ENCODE data around the gene POR. TPM values are rescaled to one million over a fixed set of nuclear protein-coding genes. Genes with fewer than 3 reads are reported as not detected.

The POR gene
- total and polyA plus RNA-seq, 9 donors, result 30.4 to 42.7 (median 35.2) TPM

GRCh38 chr7:75950111-75950681, 35.2 kb downstream of the POR start:
- Histone ChIP-seq H3K27me3 (ENCODE audit: control insufficient read depth, insufficient read depth, low read length) (no peaks in the 10 kb centered on the region), H3K4me3 (ENCODE audit: low read length) (no peak overlapping the region), H3K27ac (ENCODE audit: low read length) (no peak overlapping the region), H3K36me3 (ENCODE audit: control insufficient read depth, insufficient read depth, low read length) (peaks cover 22% of the 10 kb centered on the region), H3K4me1 (ENCODE audit: control insufficient read depth, insufficient read depth, low read length) (peaks cover 11% of the 10 kb centered on the region), H3K9me3 (replicated peaks; ENCODE audit: control insufficient read depth, low read depth, low read length) (no peaks in the 10 kb centered on the region)
- no peak for DNase-seq
- WGBS (ENCODE audit: insufficient coverage), result 80% methylated on average over 10 of the region's 15 CpGs

- Histone ChIP-seq H3K9me3 (replicated peaks; ENCODE audit: control insufficient read depth, low read depth, low read length) (no peaks in the 10 kb centered on the region), H3K27me3 (ENCODE audit: control insufficient read depth, insufficient read depth, low read length) (no peaks in the 10 kb centered on the region), H3K4me3 (ENCODE audit: low read length) (no peak overlapping the region), H3K36me3 (ENCODE audit: control insufficient read depth, insufficient read depth, low read length) (peaks cover 34% of the 10 kb centered on the region), H3K4me1 (ENCODE audit: control insufficient read depth, insufficient read depth, low read length) (peaks cover 11% of the 10 kb centered on the region), H3K27ac (ENCODE audit: low read length) (no peak overlapping the region)
- 73% methylated on average over 5 of the region's 5 CpGs for whole genome bisulfite sequencing (ENCODE audit: insufficient coverage)
- DNase-seq, result no peak
These were observed 36.6 kb downstream of the POR start for GRCh38 chr7:75951506-75951905.

GRCh38 chr7:75953431-75953830, 38.5 kb downstream of the POR start:
- DNase-seq, result no peak
- Histone ChIP-seq H3K27ac (ENCODE audit: low read length) (no peak overlapping the region), H3K4me3 (ENCODE audit: low read length) (no peak overlapping the region), H3K27me3 (ENCODE audit: control insufficient read depth, insufficient read depth, low read length) (no peaks in the 10 kb centered on the region), H3K4me1 (ENCODE audit: control insufficient read depth, insufficient read depth, low read length) (peaks cover 3% of the 10 kb centered on the region), H3K36me3 (ENCODE audit: control insufficient read depth, insufficient read depth, low read length) (peaks cover 43% of the 10 kb centered on the region), H3K9me3 (replicated peaks; ENCODE audit: control insufficient read depth, low read depth, low read length) (no peaks in the 10 kb centered on the region)
- 79% methylated on average over 5 of the region's 7 CpGs for WGBS (ENCODE audit: insufficient coverage)

GRCh38 chr7:75953931-75954330, 39.0 kb downstream of the POR start:
- WGBS (ENCODE audit: insufficient coverage), result 84% methylated on average over 8 of the region's 11 CpGs
- no peak overlapping the region for H3K27ac ChIP-seq (ENCODE audit: low read length)
- peaks cover 45% of the 10 kb centered on the region for H3K36me3 ChIP-seq (ENCODE audit: control insufficient read depth, insufficient read depth, low read length)

GRCh38 chr7:75955331-75955955, 40.5 kb downstream of the POR start:
- Histone ChIP-seq H3K36me3 (ENCODE audit: control insufficient read depth, insufficient read depth, low read length) (peaks cover 50% of the 10 kb centered on the region), H3K27ac (ENCODE audit: low read length) (no peak overlapping the region), H3K4me1 (ENCODE audit: control insufficient read depth, insufficient read depth, low read length) (peaks cover 3% of the 10 kb centered on the region), H3K4me3 (ENCODE audit: low read length) (no peak overlapping the region), H3K9me3 (replicated peaks; ENCODE audit: control insufficient read depth, low read depth, low read length) (no peaks in the 10 kb centered on the region), H3K27me3 (ENCODE audit: control insufficient read depth, insufficient read depth, low read length) (no peaks in the 10 kb centered on the region)
- DNase-seq, result peak; percentile 72
- 58% methylated on average over 10 of the region's 12 CpGs for WGBS (ENCODE audit: insufficient coverage)

More at GRCh38 chr7:75953931-75954330, 39.0 kb downstream of the POR start:
- no peak for DNase-seq
- Histone ChIP-seq H3K4me1 (ENCODE audit: control insufficient read depth, insufficient read depth, low read length) (peaks cover 3% of the 10 kb centered on the region), H3K27me3 (ENCODE audit: control insufficient read depth, insufficient read depth, low read length) (no peaks in the 10 kb centered on the region), H3K4me3 (ENCODE audit: low read length) (no peak overlapping the region), H3K9me3 (replicated peaks; ENCODE audit: control insufficient read depth, low read depth, low read length) (no peaks in the 10 kb centered on the region)

GRCh38 chr7:75957021-75957736, 42.2 kb downstream of the POR start:
- peaks cover 52% of the 10 kb centered on the region for H3K36me3 ChIP-seq (ENCODE audit: control insufficient read depth, insufficient read depth, low read length)
- no peak overlapping the region for H3K27ac ChIP-seq (ENCODE audit: low read length)
- 89% methylated on average over 5 of the region's 16 CpGs for WGBS (ENCODE audit: insufficient coverage)

GRCh38 chr7:75958802-75959543, 44.0 kb downstream of the POR start:
- no peaks in the 10 kb centered on the region for H3K27me3 ChIP-seq (ENCODE audit: control insufficient read depth, insufficient read depth, low read length)
- DNase-seq, result no peak
- H3K36me3 ChIP-seq (ENCODE audit: control insufficient read depth, insufficient read depth, low read length), result peaks cover 45% of the 10 kb centered on the region
- H3K4me1 ChIP-seq (ENCODE audit: control insufficient read depth, insufficient read depth, low read length), result peaks cover 16% of the 10 kb centered on the region
- 97% methylated on average over 5 of the region's 9 CpGs for WGBS (ENCODE audit: insufficient coverage)
- no peaks in the 10 kb centered on the region for H3K9me3 ChIP-seq (replicated peaks; ENCODE audit: control insufficient read depth, low read depth, low read length)
- H3K27ac ChIP-seq (ENCODE audit: low read length), result no peak overlapping the region
- H3K4me3 ChIP-seq (ENCODE audit: low read length), result no peak overlapping the region

More at GRCh38 chr7:75957021-75957736, 42.2 kb downstream of the POR start:
- no peak for DNase-seq
- Histone ChIP-seq H3K4me1 (ENCODE audit: control insufficient read depth, insufficient read depth, low read length) (peaks cover 4% of the 10 kb centered on the region), H3K4me3 (ENCODE audit: low read length) (no peak overlapping the region), H3K27me3 (ENCODE audit: control insufficient read depth, insufficient read depth, low read length) (no peaks in the 10 kb centered on the region), H3K9me3 (replicated peaks; ENCODE audit: control insufficient read depth, low read depth, low read length) (no peaks in the 10 kb centered on the region)

GRCh38 chr7:75960372-75960771, 45.4 kb downstream of the POR start:
- H3K27me3 ChIP-seq (ENCODE audit: control insufficient read depth, insufficient read depth, low read length), result no peaks in the 10 kb centered on the region
- H3K27ac ChIP-seq (ENCODE audit: low read length), result no peak overlapping the region
- DNase-seq, result no peak
- H3K9me3 ChIP-seq (replicated peaks; ENCODE audit: control insufficient read depth, low read depth, low read length), result no peaks in the 10 kb centered on the region
- no peak overlapping the region for H3K4me3 ChIP-seq (ENCODE audit: low read length)
- H3K4me1 ChIP-seq (ENCODE audit: control insufficient read depth, insufficient read depth, low read length), result peaks cover 20% of the 10 kb centered on the region
- 94% methylated on average over 3 of the region's 6 CpGs for WGBS (ENCODE audit: insufficient coverage)
- peaks cover 34% of the 10 kb centered on the region for H3K36me3 ChIP-seq (ENCODE audit: control insufficient read depth, insufficient read depth, low read length)

GRCh38 chr7:75961218-75961617, 46.3 kb downstream of the POR start:
- H3K9me3 ChIP-seq (replicated peaks; ENCODE audit: control insufficient read depth, low read depth, low read length), result no peaks in the 10 kb centered on the region
- peaks cover 27% of the 10 kb centered on the region for H3K36me3 ChIP-seq (ENCODE audit: control insufficient read depth, insufficient read depth, low read length)
- no peak overlapping the region for H3K27ac ChIP-seq (ENCODE audit: low read length)
- WGBS (ENCODE audit: insufficient coverage), result 83% methylated on average over 6 of the region's 7 CpGs
- DNase-seq, result no peak
- H3K4me3 ChIP-seq (ENCODE audit: low read length), result no peak overlapping the region
- H3K27me3 ChIP-seq (ENCODE audit: control insufficient read depth, insufficient read depth, low read length), result no peaks in the 10 kb centered on the region
- H3K4me1 ChIP-seq (ENCODE audit: control insufficient read depth, insufficient read depth, low read length), result peaks cover 29% of the 10 kb centered on the region

All from muscle of leg (tissue), 11 donors.